IPS-NIHi7 (cell line): ENCODE measurements around the gene PRR36.

Experiments
- DNase-seq: peaks from one replicate; pipeline ENCODE4 v3.0.0; 2012; ENCODE audit warnings: mixed read lengths; ENCODE audit errors: extremely low spot score

The PRR36 gene

DNA sequence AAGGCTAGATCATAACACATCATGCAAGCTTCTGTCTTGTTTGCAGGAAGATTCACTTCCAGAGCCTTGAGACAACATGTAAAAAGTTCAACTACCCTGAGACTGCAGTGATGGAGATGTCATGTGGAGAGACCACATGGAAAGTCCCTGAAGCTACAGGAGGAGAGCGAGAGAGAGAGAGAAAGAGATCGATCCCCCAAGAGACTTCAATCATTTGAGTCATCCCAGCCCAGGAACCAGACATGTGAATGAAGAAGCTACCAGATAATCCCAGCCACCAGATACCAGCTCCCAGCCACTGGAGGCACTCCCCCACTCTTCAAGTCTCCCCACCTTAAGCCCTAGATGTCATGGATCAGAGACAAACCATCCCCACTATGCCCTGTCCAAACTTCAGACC, 54.9 kb downstream of the PRR36 start:
- DNase-seq: no peak

DNA sequence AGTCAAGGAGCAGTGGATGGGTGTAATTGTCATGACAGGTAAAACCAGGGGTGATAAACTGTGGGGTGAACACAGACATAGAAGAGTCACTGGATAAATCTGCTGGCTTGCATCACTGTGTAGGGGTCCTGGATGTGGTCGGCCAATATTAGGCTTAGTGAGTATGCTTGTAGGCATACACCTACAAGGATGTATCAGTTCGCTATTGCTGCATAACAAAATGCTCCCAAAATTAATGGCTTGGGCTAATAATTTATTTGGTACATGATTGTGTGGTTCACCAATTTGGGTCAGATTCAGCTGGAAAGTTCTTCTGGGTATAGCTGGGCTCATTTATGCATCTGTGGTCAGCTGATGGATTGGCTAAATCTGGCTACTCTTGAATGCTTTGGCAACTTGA, 55.4 kb downstream of the PRR36 start:
- no peak for DNase-seq
